ENCODE data around the gene SIN3A. TPM values are rescaled to one million over a fixed set of nuclear protein-coding genes. Genes with fewer than 3 reads are reported as not detected.

Gene SIN3A
- total and polyA plus RNA-seq, 2 donors (not counting 1 experiment from before 2014, with no cell fraction given) = 23.0 to 27.2 TPM

- no peaks in the 10 kb centered on the region for H3K36me3 ChIP-seq (ENCODE audit: control insufficient read depth, insufficient read depth, low read length)
- H3K79me2 ChIP-seq (ENCODE audit: control insufficient read depth, insufficient read depth, low read length) = no peaks in the 10 kb centered on the region
- H3K9me3 ChIP-seq (ENCODE audit: control insufficient read depth, insufficient read depth, low read depth, low read length) = no peaks in the 10 kb centered on the region
- H3K4me3 ChIP-seq (replicated peaks in 1 of 4; ENCODE audit: control extremely low read depth in 1 of 4, insufficient read depth in 1 of 4, low read depth in 3 of 4, low read length in 4 of 4) = no peak overlapping the region
- no peak for TF ChIP-seq CTCF (conservative IDR thresholded peaks at IDR 0.05 in 1 of 2, IDR thresholded peaks at IDR 0.05 in 1 of 2; ENCODE audit: low read depth in 1 of 2, low read length in 2 of 2)
- no peak overlapping the region for H3K27ac ChIP-seq (ENCODE audit: insufficient read depth, low read length)
- no peak overlapping the region for H2AFZ ChIP-seq (ENCODE audit: low read length)
- peaks cover 4% of the 10 kb centered on the region for H3K27me3 ChIP-seq (ENCODE audit: control insufficient read depth, insufficient read depth, low read length)
- H3K9ac ChIP-seq (ENCODE audit: insufficient read depth, low read length) = no peak overlapping the region
- H4K20me1 ChIP-seq (ENCODE audit: control insufficient read depth, extremely low read depth, insufficient read depth, low read length) = no peaks in the 10 kb centered on the region
- H3K4me2 ChIP-seq (ENCODE audit: extremely low read depth, insufficient read depth, low read length) = no peak overlapping the region
- no peaks in the 10 kb centered on the region for H3K4me1 ChIP-seq (ENCODE audit: control insufficient read depth, extremely low read depth, insufficient read depth, low read length)
- no peak for DNase-seq (ENCODE audit: low read depth in 2 of 2)
Measured at GRCh38 chr15:75327005-75327404, 124.5 kb downstream of the SIN3A start.

- TF ChIP-seq CTCF (conservative IDR thresholded peaks at IDR 0.05 in 1 of 2, IDR thresholded peaks at IDR 0.05 in 1 of 2; ENCODE audit: low read depth in 1 of 2, low read length in 2 of 2) (no peak), EZH2 (IDR thresholded peaks at IDR 0.05; ENCODE audit: low read length, missing control alignments) (no peak)
- no peaks in the 10 kb centered on the region for H3K79me2 ChIP-seq (ENCODE audit: control insufficient read depth, insufficient read depth, low read length)
- no peak overlapping the region for H3K27ac ChIP-seq (ENCODE audit: insufficient read depth, low read length)
- H3K4me1 ChIP-seq (ENCODE audit: control insufficient read depth, extremely low read depth, insufficient read depth, low read length) = no peaks in the 10 kb centered on the region
- no peaks in the 10 kb centered on the region for H4K20me1 ChIP-seq (ENCODE audit: control insufficient read depth, extremely low read depth, insufficient read depth, low read length)
- no peaks in the 10 kb centered on the region for H3K9me3 ChIP-seq (ENCODE audit: control insufficient read depth, insufficient read depth, low read depth, low read length)
- no peak for DNase-seq (ENCODE audit: low read depth in 2 of 2)
- H3K4me3 ChIP-seq (replicated peaks in 1 of 4; ENCODE audit: control extremely low read depth in 1 of 4, insufficient read depth in 1 of 4, low read depth in 3 of 4, low read length in 4 of 4) = no peak overlapping the region
- no peak overlapping the region for H3K4me2 ChIP-seq (ENCODE audit: extremely low read depth, insufficient read depth, low read length)
- no peak overlapping the region for H2AFZ ChIP-seq (ENCODE audit: low read length)
- H3K27me3 ChIP-seq (ENCODE audit: control insufficient read depth, insufficient read depth, low read length) = peaks cover 7% of the 10 kb centered on the region
- no peak overlapping the region for H3K9ac ChIP-seq (ENCODE audit: insufficient read depth, low read length)
- no peaks in the 10 kb centered on the region for H3K36me3 ChIP-seq (ENCODE audit: control insufficient read depth, insufficient read depth, low read length)
Measured at GRCh38 chr15:75325922-75326321, 125.6 kb downstream of the SIN3A start.

GRCh38 chr15:75321711-75322110 lies 129.8 kb downstream of the SIN3A start:
- no peaks in the 10 kb centered on the region for H4K20me1 ChIP-seq (ENCODE audit: control insufficient read depth, extremely low read depth, insufficient read depth, low read length)
- H3K27me3 ChIP-seq (ENCODE audit: control insufficient read depth, insufficient read depth, low read length) = peaks cover 7% of the 10 kb centered on the region
- H2AFZ ChIP-seq (ENCODE audit: low read length) = no peak overlapping the region
- H3K27ac ChIP-seq (ENCODE audit: insufficient read depth, low read length) = no peak overlapping the region
- DNase-seq (ENCODE audit: low read depth in 2 of 2) = no peak
- H3K9me3 ChIP-seq (ENCODE audit: control insufficient read depth, insufficient read depth, low read depth, low read length) = no peaks in the 10 kb centered on the region
- no peaks in the 10 kb centered on the region for H3K36me3 ChIP-seq (ENCODE audit: control insufficient read depth, insufficient read depth, low read length)
- H3K79me2 ChIP-seq (ENCODE audit: control insufficient read depth, insufficient read depth, low read length) = no peaks in the 10 kb centered on the region
- H3K4me1 ChIP-seq (ENCODE audit: control insufficient read depth, extremely low read depth, insufficient read depth, low read length) = no peaks in the 10 kb centered on the region
- no peak overlapping the region for H3K9ac ChIP-seq (ENCODE audit: insufficient read depth, low read length)
- H3K4me2 ChIP-seq (ENCODE audit: extremely low read depth, insufficient read depth, low read length) = no peak overlapping the region
- H3K4me3 ChIP-seq (replicated peaks in 1 of 4; ENCODE audit: control extremely low read depth in 1 of 4, insufficient read depth in 1 of 4, low read depth in 3 of 4, low read length in 4 of 4) = no peak overlapping the region
- no peak for TF ChIP-seq EZH2 (IDR thresholded peaks at IDR 0.05; ENCODE audit: low read length, missing control alignments)
- TF ChIP-seq CTCF (conservative IDR thresholded peaks at IDR 0.05 in 1 of 2, IDR thresholded peaks at IDR 0.05 in 1 of 2; ENCODE audit: low read depth in 1 of 2, low read length in 2 of 2) = no peak

Other genes starting within 250 kb of the SIN3A start
- 1.3 and 2.3 TPM in 2 replicates for gene C15orf39, start 249.8 kb downstream of the SIN3A start, total RNA-seq
- gene C15orf39, start 249.8 kb downstream of the SIN3A start, polyA plus RNA-seq = 1.7 and 2.2 TPM in 2 replicates
- not detected in 2 replicates for gene GOLGA6C, start 193.4 kb downstream of the SIN3A start, total RNA-seq
- gene GOLGA6C, start 193.4 kb downstream of the SIN3A start, polyA plus RNA-seq = not detected in 2 replicates
- under 0.01 TPM in 1 of 2 replicates, not detected in the other for gene GOLGA6D, start 168.9 kb downstream of the SIN3A start, total RNA-seq
- not detected in 2 replicates for gene GOLGA6D, start 168.9 kb downstream of the SIN3A start, polyA plus RNA-seq
- 43.1 and 65.9 TPM in 2 replicates for gene COMMD4, start 115.6 kb downstream of the SIN3A start, total RNA-seq
- gene COMMD4, start 115.6 kb downstream of the SIN3A start, polyA plus RNA-seq = 74.9 and 137 TPM in 2 replicates
- gene NEIL1, start 104.7 kb downstream of the SIN3A start, total RNA-seq = 4.4 and 6.3 TPM in 2 replicates
- 0.66 and 0.68 TPM in 2 replicates for gene NEIL1, start 104.7 kb downstream of the SIN3A start, polyA plus RNA-seq
- gene MAN2C1, start 83.1 kb downstream of the SIN3A start, total RNA-seq = 94.3 and 124 TPM in 2 replicates
- gene MAN2C1, start 83.1 kb downstream of the SIN3A start, polyA plus RNA-seq = 27.3 and 40.6 TPM in 2 replicates
- 14.6 and 20.6 TPM in 2 replicates for gene PTPN9, start 127.6 kb upstream of the SIN3A start, total RNA-seq
- gene PTPN9, start 127.6 kb upstream of the SIN3A start, polyA plus RNA-seq = 41.6 and 54.1 TPM in 2 replicates
- 31.3 and 32.7 TPM in 2 replicates for gene SNUPN, start 174.0 kb upstream of the SIN3A start, total RNA-seq
- gene SNUPN, start 174.0 kb upstream of the SIN3A start, polyA plus RNA-seq = 32.1 and 35.9 TPM in 2 replicates
- gene IMP3, start 188.5 kb upstream of the SIN3A start, total RNA-seq = 45.1 and 58.6 TPM in 2 replicates
- gene IMP3, start 188.5 kb upstream of the SIN3A start, polyA plus RNA-seq = 34.0 and 48.4 TPM in 2 replicates
- 19.5 and 24.6 TPM in 2 replicates for gene SNX33, start 196.2 kb upstream of the SIN3A start, total RNA-seq
- 16.1 and 17.5 TPM in 2 replicates for gene SNX33, start 196.2 kb upstream of the SIN3A start, polyA plus RNA-seq